H4 (cell line): ENCODE data around the gene COA6. TPM values are rescaled to one million over a fixed set of nuclear protein-coding genes. Genes with fewer than 3 reads are reported as not detected.

Source experiments
- DNase-seq: peaks from one replicate; pipeline ENCODE4 v3.0.0-alpha.2; 2015; ENCODE audit warnings: low spot score
- total RNA-seq: library from RNA; depleted of rRNA; stranded (reverse); fragments of >200 nt; shearing (Covaris generic); gene quantifications from 2 replicates; pipeline ENCODE4 v1.2.3, GENCODE V29; 2014; rRNA removed

COA6 gene
- total RNA-seq, 1 experiment from 2014 or later: 103 TPM

- no peak for DNase-seq
These were observed 36.1 kb downstream of the COA6 start for GRCh38 chr1:234409328-234409727.

- DNase-seq: no peak
These were observed 39.6 kb downstream of the COA6 start for GRCh38 chr1:234412830-234413229.

GRCh38 chr1:234413485-234413884 lies 40.2 kb downstream of the COA6 start:
- DNase-seq: no peak

GRCh38 chr1:234413990-234414389 lies 40.7 kb downstream of the COA6 start:
- DNase-seq: no peak

GRCh38 chr1:234427950-234428646 lies 54.8 kb downstream of the COA6 start:
- DNase-seq: no peak

- DNase-seq: no peak
These were observed 56.2 kb downstream of the COA6 start for GRCh38 chr1:234429434-234429806.

GRCh38 chr1:234430691-234431090 lies 57.4 kb downstream of the COA6 start:
- DNase-seq: no peak

GRCh38 chr1:234431255-234431654 lies 58.0 kb downstream of the COA6 start:
- no peak for DNase-seq

GRCh38 chr1:234433563-234434285 lies 60.5 kb downstream of the COA6 start:
- peak; percentile 51 for DNase-seq

Other genes with a start within 250 kb of the COA6 start
- gene TARBP1, start 105.7 kb downstream of the COA6 start, total RNA-seq: 14.7 and 16.7 TPM in 2 replicates
- 34.3 and 43.4 TPM in 2 replicates for gene IRF2BP2, start 236.7 kb downstream of the COA6 start, total RNA-seq